CMK (cell line): Measurements from ENCODE around the gene SUPT4H1.

ENCODE experiments used
- DNase-seq: peaks from one replicate; pipeline ENCODE4 v3.0.0-alpha.2; 2010; ENCODE audit warnings: low read depth

Gene SUPT4H1

DNA sequence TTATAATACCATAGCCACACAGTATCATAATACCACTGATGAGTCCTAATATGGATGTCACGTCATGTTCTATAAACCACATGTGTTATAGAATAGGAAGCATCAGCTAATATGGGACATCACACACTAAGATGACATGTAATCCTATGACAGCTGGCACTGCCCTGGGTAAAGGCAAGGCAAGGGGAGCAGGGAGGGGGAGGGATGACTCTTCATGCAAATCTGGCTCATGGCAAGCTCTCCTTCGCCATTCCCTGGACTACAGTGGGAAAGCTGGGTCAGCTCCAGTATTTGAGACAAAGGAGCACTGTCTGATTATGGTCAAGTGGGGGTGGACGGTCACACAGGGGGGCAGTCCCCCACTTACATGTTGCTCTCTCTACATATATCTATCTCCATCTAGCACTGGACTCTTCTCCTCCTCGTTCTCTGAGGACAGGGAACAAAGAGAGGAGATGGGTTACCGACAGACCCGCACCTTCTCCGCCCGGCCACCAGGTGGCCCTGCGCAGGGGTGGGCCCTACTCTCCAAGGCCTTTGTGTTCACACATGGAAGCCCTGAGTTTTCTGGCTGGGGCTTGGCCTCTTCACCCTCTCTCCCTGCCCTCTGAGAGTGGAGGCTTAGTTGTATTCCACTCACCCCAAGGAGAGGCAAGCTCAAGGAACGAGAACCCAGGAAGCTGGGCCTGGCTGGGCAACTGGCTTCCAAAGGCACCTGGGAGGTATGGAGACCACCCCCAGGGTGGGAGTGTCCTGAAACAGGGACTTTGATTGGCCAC is 47.8 kb downstream of the SUPT4H1 start:
- DNase-seq = no peak

DNA sequence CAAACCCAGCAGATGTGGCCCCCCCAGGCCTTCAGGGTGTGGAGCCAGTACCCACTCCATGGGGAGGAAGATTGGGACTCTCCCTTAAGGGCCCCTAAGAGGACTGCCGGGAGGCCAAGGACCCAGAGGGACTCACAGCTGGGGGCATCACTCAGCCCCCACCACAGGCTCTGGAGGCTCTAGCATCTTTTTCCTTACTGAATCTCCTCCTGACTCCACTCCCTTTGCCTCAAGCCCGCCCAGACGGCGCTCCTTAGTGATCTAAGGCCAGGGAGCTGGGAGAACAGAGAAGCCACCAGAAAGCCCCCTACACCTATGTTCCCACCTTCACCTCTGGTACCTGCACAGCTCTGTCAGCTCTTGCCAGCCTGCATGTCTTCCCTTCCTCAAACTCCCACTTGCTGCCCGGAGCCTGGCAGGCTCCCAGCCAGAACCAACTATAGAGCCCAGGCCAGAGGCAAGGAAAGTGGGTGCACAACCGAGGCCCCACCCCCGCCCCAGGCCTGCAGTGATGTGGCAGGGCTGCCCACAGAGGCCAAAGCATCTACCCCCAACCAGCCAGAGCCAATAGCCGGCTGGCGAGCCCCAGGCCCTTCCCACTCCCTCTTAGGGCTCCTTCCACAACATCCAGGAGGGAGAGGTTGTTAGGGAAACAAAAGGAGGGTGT is 48.9 kb downstream of the SUPT4H1 start:
- DNase-seq = no peak

DNA sequence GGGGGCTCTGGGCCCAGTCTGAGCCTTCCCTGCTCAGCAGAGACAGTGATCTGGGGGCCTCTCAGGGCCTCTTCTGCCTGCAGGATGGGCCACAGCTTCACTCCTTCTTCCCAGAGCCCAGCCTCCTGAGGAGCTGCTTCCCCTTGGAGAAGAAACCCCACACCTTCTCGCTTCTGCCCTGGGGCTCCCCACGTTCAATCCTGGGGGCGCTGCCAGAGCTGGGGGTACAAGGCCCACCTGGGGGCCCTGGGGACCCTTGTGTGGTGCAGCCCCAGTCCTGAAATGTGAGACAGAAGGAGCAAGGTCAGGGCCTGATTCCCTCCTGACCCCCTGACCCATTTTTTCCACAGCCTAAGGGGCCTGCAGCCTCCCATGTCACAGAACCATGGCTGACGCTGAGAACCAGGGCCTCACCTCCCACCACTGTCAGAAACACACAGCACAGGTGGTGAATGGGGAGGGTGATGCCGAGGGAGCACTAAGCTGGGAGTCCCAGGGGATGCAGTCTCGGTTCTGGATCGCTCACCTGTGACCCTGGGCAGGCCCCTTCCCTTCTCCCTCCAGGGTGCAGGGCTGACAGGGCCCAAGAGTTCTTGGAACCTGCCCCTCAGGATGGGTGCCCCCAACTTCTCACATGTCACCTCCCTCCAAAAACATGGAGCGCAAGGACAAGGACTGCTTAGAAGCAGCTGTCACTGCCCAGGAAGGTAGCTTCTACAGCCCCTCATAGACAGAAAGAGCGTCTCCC is 49.7 kb downstream of the SUPT4H1 start:
- no peak for DNase-seq

DNA sequence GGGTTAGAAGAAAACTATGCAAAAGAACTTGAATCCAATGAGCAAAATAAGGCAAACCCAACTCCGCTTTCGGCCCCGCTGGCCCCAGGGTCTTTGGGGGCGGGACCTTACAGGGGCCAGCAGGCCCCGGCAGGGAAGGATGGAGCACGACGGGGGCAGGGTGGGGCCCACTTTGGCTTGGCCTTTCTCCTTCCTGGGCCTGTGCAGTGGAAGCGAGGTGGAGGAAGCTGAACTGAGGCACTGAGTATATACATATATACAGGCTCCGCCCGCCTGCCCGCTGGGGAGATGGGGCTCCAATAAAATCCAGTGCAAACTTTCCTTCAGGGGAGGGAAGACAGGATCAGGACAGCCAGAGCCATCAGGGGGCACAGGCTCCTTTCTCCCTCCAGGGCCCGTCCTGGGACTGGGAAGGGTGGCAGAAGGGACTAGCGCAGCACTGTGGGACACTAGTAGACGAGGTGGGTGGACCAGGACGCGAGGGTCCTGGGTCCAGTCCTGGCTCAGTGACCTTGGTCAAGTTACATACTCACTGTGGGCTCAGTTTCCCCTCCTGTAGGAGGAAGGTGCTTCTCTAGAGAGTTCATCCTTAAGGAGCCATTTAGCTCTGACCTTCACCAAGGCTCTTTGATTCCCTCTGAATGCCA is 50.4 kb downstream of the SUPT4H1 start:
- DNase-seq = no peak

DNA sequence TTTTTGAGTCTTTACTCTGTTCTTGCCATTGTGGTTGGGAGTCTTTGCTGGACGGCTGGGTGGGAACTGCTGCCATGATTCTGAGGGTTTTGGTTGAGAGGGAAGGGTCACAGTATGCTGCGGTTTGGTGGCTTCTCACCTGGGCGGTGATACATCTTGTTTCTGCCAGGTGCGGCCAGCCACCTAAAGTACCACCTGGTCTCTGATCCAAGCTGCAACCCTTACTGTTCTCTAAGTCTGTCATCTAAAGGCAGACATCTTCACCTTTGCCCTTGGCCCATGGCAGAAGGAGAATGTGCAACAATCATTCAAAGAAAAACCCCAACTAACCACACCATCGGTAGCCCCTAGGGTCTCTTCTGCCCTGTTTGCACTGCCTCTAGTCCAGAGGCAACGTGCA is 51.7 kb downstream of the SUPT4H1 start:
- DNase-seq = no peak
